ENCODE results near the gene TXNDC12. TPM values are rescaled to one million over a fixed set of nuclear protein-coding genes. Genes with fewer than 3 reads are reported as not detected.

TXNDC12 gene
- total RNA-seq, 2 donors from 2014 or later, result 23.1 to 24.4 TPM

DNA sequence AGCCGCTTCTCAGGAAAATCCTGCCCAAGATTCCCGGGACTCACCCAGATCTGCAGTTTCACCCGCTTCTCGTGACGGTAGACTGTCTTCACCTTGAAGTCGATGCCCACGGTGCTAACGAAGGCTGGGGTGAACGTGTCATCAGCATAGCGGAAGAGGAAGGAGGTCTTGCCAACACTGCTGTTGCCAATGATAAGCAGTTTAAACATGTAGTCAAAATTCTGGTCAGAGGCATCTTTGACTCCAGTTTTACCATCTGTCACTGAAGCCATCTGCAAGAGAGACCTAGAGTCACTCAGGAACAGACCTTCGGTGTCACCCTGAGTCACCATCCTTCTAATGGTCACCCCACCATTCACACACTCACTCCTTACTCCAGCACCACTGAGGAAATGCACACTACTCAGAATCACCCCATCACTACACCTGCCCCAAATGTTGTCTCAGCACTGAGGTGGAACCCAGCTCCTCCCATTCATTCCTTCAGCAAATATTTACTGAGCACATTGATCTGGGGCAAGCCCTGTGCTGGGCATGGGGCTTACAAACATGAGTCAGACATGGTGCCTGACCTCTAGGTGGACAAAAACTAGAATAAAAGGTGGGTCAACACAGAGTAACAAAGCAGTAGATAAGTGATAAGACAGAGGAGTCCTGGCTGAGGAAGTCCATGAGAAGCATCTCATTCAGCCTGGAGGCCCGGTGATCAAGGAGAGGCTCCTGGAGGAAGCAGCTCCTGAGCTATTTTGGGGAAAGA lies 78.0 kb downstream of the TXNDC12 start:
- no peak for ATAC-seq
- no peak overlapping the region for H3K27ac Mint-ChIP-seq
- no peaks in the 10 kb centered on the region for H3K36me3 Mint-ChIP-seq (ENCODE audit: low read depth)
- no peaks in the 10 kb centered on the region for H3K9me3 ChIP-seq (ENCODE audit: control insufficient read depth, low read length, poor library complexity, severe bottlenecking)
- no peaks in the 10 kb centered on the region for H3K4me1 Mint-ChIP-seq
- H3K4me3 Mint-ChIP-seq, result no peak overlapping the region
- no peak for DNase-seq
- H3K27me3 Mint-ChIP-seq, result peaks cover 4% of the 10 kb centered on the region

DNA sequence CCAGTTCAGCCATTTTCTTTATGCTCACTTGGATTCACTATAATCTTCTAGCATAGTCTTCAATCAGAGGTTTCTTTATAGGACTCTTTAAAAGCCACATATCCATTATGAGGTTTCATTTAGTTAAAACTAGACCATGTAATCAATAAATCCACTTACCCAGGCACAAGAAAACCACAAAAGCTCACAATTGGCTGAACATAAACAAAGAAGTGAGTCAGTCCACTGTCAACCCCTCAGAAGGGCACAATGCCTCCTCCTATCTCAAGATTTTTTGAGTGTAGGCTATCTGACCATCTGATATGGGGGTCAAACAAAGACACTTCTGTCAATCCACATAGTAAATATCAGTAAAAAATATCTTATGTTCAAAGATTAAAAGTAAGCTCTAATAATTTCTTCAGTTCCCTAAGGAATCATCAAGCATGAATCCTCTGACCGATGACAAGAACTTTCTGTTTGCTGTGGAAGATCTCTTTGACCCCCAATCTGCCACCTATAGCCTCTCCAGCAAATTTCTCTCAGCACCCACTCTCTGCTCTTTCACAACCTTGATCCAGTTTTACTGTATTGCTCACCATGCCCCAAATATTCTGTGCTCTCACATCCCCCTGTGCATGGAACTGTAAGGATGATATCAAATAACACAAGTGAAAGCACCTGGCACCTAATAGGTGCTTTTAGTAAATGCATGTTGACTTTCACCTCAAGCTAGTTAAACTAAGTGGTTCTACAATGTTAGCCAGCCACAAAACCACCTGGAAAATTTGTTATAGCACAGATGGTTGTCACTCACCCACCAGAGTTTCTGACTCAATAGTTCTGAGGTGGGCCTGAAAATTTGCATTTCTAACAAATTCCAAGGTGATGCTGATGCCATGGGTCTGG lies 81.2 kb downstream of the TXNDC12 start:
- H3K36me3 Mint-ChIP-seq (ENCODE audit: low read depth), result peaks cover 2% of the 10 kb centered on the region
- no peaks in the 10 kb centered on the region for H3K9me3 ChIP-seq (ENCODE audit: control insufficient read depth, low read length, poor library complexity, severe bottlenecking)
- ATAC-seq (no peak), DNase-seq (no peak)
- peaks cover 2% of the 10 kb centered on the region for H3K4me1 Mint-ChIP-seq
- H3K27me3 Mint-ChIP-seq, result peaks cover 11% of the 10 kb centered on the region
- H3K27ac Mint-ChIP-seq, result no peak overlapping the region
- no peak overlapping the region for H3K4me3 Mint-ChIP-seq

Other genes starting within 250 kb of the TXNDC12 start
- 100 to 1,000 TPM in 1 of 2 donors, 10 to 100 TPM in 1; 97.9 to 116 TPM for gene NRDC, start 176.5 kb downstream of the TXNDC12 start, total RNA-seq
- under 1 TPM in 1 of 2 donors, not detected in 1; 0.02 TPM for gene RAB3B, start 64.5 kb downstream of the TXNDC12 start, total RNA-seq
- 10 to 100 TPM; 19.9 to 23.2 TPM for gene KTI12, start 21.4 kb downstream of the TXNDC12 start, total RNA-seq
- 10 to 100 TPM; 33.6 to 40.6 TPM for gene BTF3L4, start 1.1 kb upstream of the TXNDC12 start, total RNA-seq
- 1 to 10 TPM; 3.7 to 5.7 TPM for gene ZFYVE9, start 86.9 kb upstream of the TXNDC12 start, total RNA-seq

Data from T-helper 17 cell (primary cell).